ENCODE data around the gene PDPK1. TPM values are rescaled to one million over a fixed set of nuclear protein-coding genes. Genes with fewer than 3 reads are reported as not detected.
A peak's percentile ranks its signal among the peaks of the same experiment; 100 is the strongest.

The PDPK1 gene
- total RNA-seq, result 10 to 100 TPM; 49.8 to 68.4 (median 67.3) TPM
- 32.5 TPM for total RNA-seq (2013)
- 48.5 to 94.6 (median 64.1) reads per million in 29 experiments for total RNA-seq

- peaks cover 0 to 3% of the 10 kb centered on the region in 2 donors for H3K36me3 ChIP-seq (ENCODE audit: control insufficient read depth in 2 of 2, extremely low read depth in 1 of 2, insufficient read depth in 1 of 2, low read length in 1 of 2)
- H3K27me3 ChIP-seq (replicated peaks in 1 of 2; ENCODE audit: control insufficient read depth in 2 of 2, extremely low read depth in 1 of 2, insufficient read depth in 2 of 2, low read length in 1 of 2), result no peaks in the 10 kb centered on the region
- ATAC-seq (replicated peaks in 1 of 4) (peak; percentile 86 to 94 (median 93)), DNase-seq (peak; percentile 85 to 97 (median 94))
- Mint-ChIP-seq H3K9me3 (no peaks in the 10 kb centered on the region), H3K27ac (peak within 1 kb of the TSS; percentile 89 to 90), H3K27me3 (no peaks in the 10 kb centered on the region), H3K4me1 (peaks cover 48 to 51% (median 48%) of the 10 kb centered on the region in 3 donors), H3K4me3 (peak within 1 kb of the TSS; percentile 83 to 86 (median 84)), H3K36me3 (no peaks in the 10 kb centered on the region)
- peaks cover 9 to 54% of the 10 kb centered on the region in 2 experiments for H3K4me1 ChIP-seq (ENCODE audit: control insufficient read depth in 1 of 2, extremely low read depth in 1 of 2, insufficient read depth in 2 of 2, low read length in 2 of 2)
- CTCF ChIA-PET, result interaction anchor here in 1 of 2 donors (0.6 to 1.0 kb wide), 2 partner anchors 17 to 755 kb away, joined by 4 to 6 read pairs; partner anchors contain the start of genes AMDHD2 and NUBP2
- H3K4me3 ChIP-seq (ENCODE audit: control insufficient read depth in 1 of 2, extremely low read depth in 1 of 2, low read length in 1 of 2), result peak within 1 kb of the TSS; percentile 54 to 75
- under 1% methylated on average over 90 of the region's 126 CpGs for WGBS (ENCODE audit: insufficient coverage)
- H3K9me3 ChIP-seq, result no peaks in the 10 kb centered on the region
- POLR2A ChIA-PET, result interaction anchor here in 1 of 2 donors (0.6 to 0.9 kb wide), 2 partner anchors 17 to 18 kb away, joined by 3 read pairs; no protein-coding TSS in a partner anchor
- H3K27ac ChIP-seq (ENCODE audit: low read length), result peak within 1 kb of the TSS; percentile 65
Observed at GRCh38 chr16:2537451-2538379, at the start of gene PDPK1. Gene PDPK1, plus strand, starts transcription at chr16:2538021. Its CDS starts 92 bp downstream, at chr16:2538113.

GRCh38 chr16:2489581-2489980 is 48.2 kb upstream of the PDPK1 start:
- DNase-seq (no peak), ATAC-seq (replicated peaks in 1 of 4) (no peak)
- peaks cover 5 to 23% of the 10 kb centered on the region in 2 experiments for H3K4me1 ChIP-seq (ENCODE audit: control insufficient read depth in 1 of 2, extremely low read depth in 1 of 2, insufficient read depth in 2 of 2, low read length in 2 of 2)
- Mint-ChIP-seq H3K27me3 (no peaks in the 10 kb centered on the region), H3K4me1 (peaks cover 11 to 19% (median 11%) of the 10 kb centered on the region in 3 donors), H3K27ac (no peak overlapping the region), H3K4me3 (no peak overlapping the region), H3K36me3 (no peaks in the 10 kb centered on the region), H3K9me3 (no peaks in the 10 kb centered on the region)
- WGBS (ENCODE audit: insufficient coverage), result 96% methylated on average over 15 of the region's 16 CpGs
- no peaks in the 10 kb centered on the region for H3K9me3 ChIP-seq
- H3K4me3 ChIP-seq (ENCODE audit: control insufficient read depth in 1 of 2, extremely low read depth in 1 of 2, low read length in 1 of 2), result no peak overlapping the region
- H3K27me3 ChIP-seq (replicated peaks in 1 of 2; ENCODE audit: control insufficient read depth in 2 of 2, extremely low read depth in 1 of 2, insufficient read depth in 2 of 2, low read length in 1 of 2), result peaks cover 0 to 4% of the 10 kb centered on the region in 2 experiments
- H3K36me3 ChIP-seq (ENCODE audit: control insufficient read depth in 2 of 2, extremely low read depth in 1 of 2, insufficient read depth in 1 of 2, low read length in 1 of 2), result peaks cover 0 to 4% of the 10 kb centered on the region in 2 donors
- CTCF ChIA-PET, result no interaction called here
- H3K27ac ChIP-seq (ENCODE audit: low read length), result no peak overlapping the region
- POLR2A ChIA-PET, result no interaction called here

- Mint-ChIP-seq H3K36me3 (no peaks in the 10 kb centered on the region), H3K27ac (no peak overlapping the region), H3K9me3 (no peaks in the 10 kb centered on the region), H3K4me3 (no peak overlapping the region), H3K4me1 (peaks cover 11 to 14% (median 11%) of the 10 kb centered on the region in 3 donors), H3K27me3 (no peaks in the 10 kb centered on the region)
- Histone ChIP-seq H3K9me3 (no peaks in the 10 kb centered on the region), H3K27me3 (replicated peaks in 1 of 2; ENCODE audit: control insufficient read depth in 2 of 2, extremely low read depth in 1 of 2, insufficient read depth in 2 of 2, low read length in 1 of 2) (peaks cover 0 to 4% of the 10 kb centered on the region in 2 experiments), H3K36me3 (ENCODE audit: control insufficient read depth in 2 of 2, extremely low read depth in 1 of 2, insufficient read depth in 1 of 2, low read length in 1 of 2) (peaks cover 0 to 4% of the 10 kb centered on the region in 2 donors), H3K27ac (ENCODE audit: low read length) (no peak overlapping the region), H3K4me3 (ENCODE audit: control insufficient read depth in 1 of 2, extremely low read depth in 1 of 2, low read length in 1 of 2) (no peak overlapping the region), H3K4me1 (ENCODE audit: control insufficient read depth in 1 of 2, extremely low read depth in 1 of 2, insufficient read depth in 2 of 2, low read length in 2 of 2) (peaks cover 5 to 23% of the 10 kb centered on the region in 2 experiments)
- ATAC-seq (replicated peaks in 1 of 4) (no peak), DNase-seq (no peak)
- ChIA-PET POLR2A (no interaction called here), CTCF (interaction anchor here in 1 of 2 donors (0.5 kb wide), 1 partner anchor 350 kb away, joined by 3 read pairs; no protein-coding TSS in a partner anchor)
- WGBS (ENCODE audit: insufficient coverage), result 94% methylated on average over 13 of the region's 23 CpGs
Observed at GRCh38 chr16:2490190-2491105, 47.4 kb upstream of the PDPK1 start.

- ATAC-seq (replicated peaks in 1 of 4), result no peak
- Histone ChIP-seq H3K27ac (ENCODE audit: low read length) (no peak overlapping the region), H3K4me1 (ENCODE audit: control insufficient read depth in 1 of 2, extremely low read depth in 1 of 2, insufficient read depth in 2 of 2, low read length in 2 of 2) (peaks cover 0 to 9% of the 10 kb centered on the region in 2 experiments), H3K36me3 (ENCODE audit: control insufficient read depth in 2 of 2, extremely low read depth in 1 of 2, insufficient read depth in 1 of 2, low read length in 1 of 2) (peaks cover 7% of the 10 kb centered on the region in 2 donors), H3K4me3 (ENCODE audit: control insufficient read depth in 1 of 2, extremely low read depth in 1 of 2, low read length in 1 of 2) (no peak overlapping the region), H3K27me3 (replicated peaks in 1 of 2; ENCODE audit: control insufficient read depth in 2 of 2, extremely low read depth in 1 of 2, insufficient read depth in 2 of 2, low read length in 1 of 2) (peaks cover 0 to 4% of the 10 kb centered on the region in 2 experiments), H3K9me3 (no peaks in the 10 kb centered on the region)
- Mint-ChIP-seq H3K27me3 (no peaks in the 10 kb centered on the region), H3K36me3 (peaks cover 3% of the 10 kb centered on the region), H3K4me1 (peaks cover 3 to 6% (median 4%) of the 10 kb centered on the region in 3 donors), H3K9me3 (no peaks in the 10 kb centered on the region), H3K27ac (no peak overlapping the region), H3K4me3 (no peak overlapping the region)
- 92% methylated on average over 9 of the region's 13 CpGs for WGBS (ENCODE audit: insufficient coverage)
- POLR2A ChIA-PET, result no interaction called here
- no peak for DNase-seq
- CTCF ChIA-PET, result interaction anchor here in 1 of 2 donors (0.7 kb wide), 1 partner anchor 207 kb away, joined by 4 read pairs; no protein-coding TSS in a partner anchor
Observed at GRCh38 chr16:2492292-2492691, 45.5 kb upstream of the PDPK1 start.

- H3K4me1 Mint-ChIP-seq, result no peaks in the 10 kb centered on the region
- no peak overlapping the region for H3K27ac Mint-ChIP-seq
- Histone ChIP-seq H3K27me3 (replicated peaks in 1 of 2; ENCODE audit: control insufficient read depth in 2 of 2, extremely low read depth in 1 of 2, insufficient read depth in 2 of 2, low read length in 1 of 2) (no peaks in the 10 kb centered on the region), H3K36me3 (ENCODE audit: control insufficient read depth in 2 of 2, extremely low read depth in 1 of 2, insufficient read depth in 1 of 2, low read length in 1 of 2) (peaks cover 7 to 14% of the 10 kb centered on the region in 2 donors), H3K4me3 (ENCODE audit: control insufficient read depth in 1 of 2, extremely low read depth in 1 of 2, low read length in 1 of 2) (no peak overlapping the region), H3K9me3 (no peaks in the 10 kb centered on the region), H3K4me1 (ENCODE audit: control insufficient read depth in 1 of 2, extremely low read depth in 1 of 2, insufficient read depth in 2 of 2, low read length in 2 of 2) (no peaks in the 10 kb centered on the region), H3K27ac (ENCODE audit: low read length) (no peak overlapping the region)
- peaks cover 9% of the 10 kb centered on the region for H3K36me3 Mint-ChIP-seq
- H3K4me3 Mint-ChIP-seq, result no peak overlapping the region
- H3K9me3 Mint-ChIP-seq, result no peaks in the 10 kb centered on the region
- H3K27me3 Mint-ChIP-seq, result no peaks in the 10 kb centered on the region
- ATAC-seq (replicated peaks in 1 of 4) (no peak), DNase-seq (no peak)
- CTCF ChIA-PET, result no interaction called here
- POLR2A ChIA-PET, result no interaction called here
- WGBS (ENCODE audit: insufficient coverage), result 89% methylated on average over 4 of the region's 6 CpGs
Observed at GRCh38 chr16:2493605-2494004, 44.2 kb upstream of the PDPK1 start.

- Mint-ChIP-seq H3K27ac (no peak overlapping the region), H3K27me3 (no peaks in the 10 kb centered on the region), H3K36me3 (peaks cover 9% of the 10 kb centered on the region), H3K4me3 (no peak overlapping the region), H3K9me3 (no peaks in the 10 kb centered on the region), H3K4me1 (no peaks in the 10 kb centered on the region)
- H3K4me3 ChIP-seq (ENCODE audit: control insufficient read depth in 1 of 2, extremely low read depth in 1 of 2, low read length in 1 of 2), result no peak overlapping the region
- ChIA-PET CTCF (no interaction called here), POLR2A (no interaction called here)
- H3K36me3 ChIP-seq (ENCODE audit: control insufficient read depth in 2 of 2, extremely low read depth in 1 of 2, insufficient read depth in 1 of 2, low read length in 1 of 2), result peaks cover 9 to 14% of the 10 kb centered on the region in 2 donors
- DNase-seq (no peak), ATAC-seq (replicated peaks in 1 of 4) (no peak)
- H3K9me3 ChIP-seq, result no peaks in the 10 kb centered on the region
- no peaks in the 10 kb centered on the region for H3K27me3 ChIP-seq (replicated peaks in 1 of 2; ENCODE audit: control insufficient read depth in 2 of 2, extremely low read depth in 1 of 2, insufficient read depth in 2 of 2, low read length in 1 of 2)
- no peaks in the 10 kb centered on the region for H3K4me1 ChIP-seq (ENCODE audit: control insufficient read depth in 1 of 2, extremely low read depth in 1 of 2, insufficient read depth in 2 of 2, low read length in 2 of 2)
- no peak overlapping the region for H3K27ac ChIP-seq (ENCODE audit: low read length)
- 100% methylated on average over 1 of the region's 5 CpGs for WGBS (ENCODE audit: insufficient coverage)
Observed at GRCh38 chr16:2494616-2495015, 43.2 kb upstream of the PDPK1 start.

All from T-cell (primary cell).